Stomach smooth muscle (tissue), 2 donors: ENCODE results near the gene PSMB4.

ENCODE experiments used
- H3K27ac ChIP-seq: one replicate; pipeline ENCODE4 v1.7.0; 2013; ENCODE audit warnings: mild to moderate bottlenecking, low read length, inconsistent platforms
- H3K27me3 ChIP-seq, 2 donors: one replicate each; pipeline ENCODE4 v1.7.0; 2013; ENCODE audit warnings: low read length in 2 of 2; ENCODE audit not compliant: insufficient read depth in 2 of 2, control insufficient read depth in 1 of 2
- H3K36me3 ChIP-seq, 2 donors: one replicate each; pipeline ENCODE4 v1.7.0; 2013; ENCODE audit warnings: low read length in 2 of 2; ENCODE audit not compliant: control insufficient read depth in 2 of 2, insufficient read depth in 2 of 2
- H3K4me1 ChIP-seq: one replicate; pipeline ENCODE4 v1.7.0; 2013; ENCODE audit warnings: low read length; ENCODE audit not compliant: control insufficient read depth, insufficient read depth
- H3K4me3 ChIP-seq, 2 donors: one replicate each; pipeline ENCODE4 v1.7.0; 2013; ENCODE audit warnings: low read length in 2 of 2
- H3K9ac ChIP-seq, 2 donors: one replicate each; pipeline ENCODE4 v1.7.0; 2013; ENCODE audit warnings: low read length in 2 of 2, mild to moderate bottlenecking in 1 of 2
- H3K9me3 ChIP-seq, 2 donors: one replicate each; pipeline ENCODE4 v1.7.0; 2013; ENCODE audit warnings: low read length in 2 of 2; ENCODE audit not compliant: control insufficient read depth in 2 of 2
- donor health status: healthy.
- donor health status: Pancreatic carcinoma.

Gene PSMB4

GRCh38 chr1:151369302-151369610 is 30.1 kb upstream of the PSMB4 start:
- Histone ChIP-seq H3K27me3 (no peaks in the 10 kb centered on the region), H3K4me1 (peaks cover 34% of the 10 kb centered on the region), H3K9me3 (no peaks in the 10 kb centered on the region), H3K9ac (no peak overlapping the region), H3K27ac (no peak overlapping the region), H3K4me3 (no peak overlapping the region), H3K36me3 (peaks cover 32 to 36% of the 10 kb centered on the region in 2 donors)

GRCh38 chr1:151369621-151370048 is 29.7 kb upstream of the PSMB4 start:
- H3K27me3 ChIP-seq, result no peaks in the 10 kb centered on the region
- H3K4me1 ChIP-seq, result peaks cover 34% of the 10 kb centered on the region
- H3K9ac ChIP-seq, result no peak overlapping the region
- H3K4me3 ChIP-seq, result peak overlapping the region in 1 of 2 donors; percentile 29
- peaks cover 28 to 36% of the 10 kb centered on the region in 2 donors for H3K36me3 ChIP-seq
- peak overlapping the region; percentile 89 for H3K27ac ChIP-seq
- H3K9me3 ChIP-seq, result no peaks in the 10 kb centered on the region

GRCh38 chr1:151370211-151370911 is 29.0 kb upstream of the PSMB4 start:
- H3K4me3 ChIP-seq, result peak overlapping the region in 1 of 2 donors; percentile 55
- no peaks in the 10 kb centered on the region for H3K27me3 ChIP-seq
- no peaks in the 10 kb centered on the region for H3K9me3 ChIP-seq
- H3K27ac ChIP-seq, result peak overlapping the region; percentile 89
- peaks cover 21 to 30% of the 10 kb centered on the region in 2 donors for H3K36me3 ChIP-seq
- peaks cover 34% of the 10 kb centered on the region for H3K4me1 ChIP-seq
- no peak overlapping the region for H3K9ac ChIP-seq

- H3K9me3 ChIP-seq, result no peaks in the 10 kb centered on the region
- H3K36me3 ChIP-seq, result peaks cover 12 to 18% of the 10 kb centered on the region in 2 donors
- no peaks in the 10 kb centered on the region for H3K27me3 ChIP-seq
- peaks cover 34% of the 10 kb centered on the region for H3K4me1 ChIP-seq
- peak overlapping the region; percentile 40 to 73 for H3K9ac ChIP-seq
- H3K4me3 ChIP-seq, result peak overlapping the region; percentile 54 to 80
- H3K27ac ChIP-seq, result peak overlapping the region; percentile 89
Observed at GRCh38 chr1:151371370-151372057, 27.9 kb upstream of the PSMB4 start.

- Histone ChIP-seq H3K27ac (peak within 1 kb of the TSS; percentile 89), H3K27me3 (no peaks in the 10 kb centered on the region), H3K9me3 (no peaks in the 10 kb centered on the region), H3K9ac (peak within 1 kb of the TSS; percentile 40 to 73), H3K4me3 (peak within 1 kb of the TSS; percentile 54 to 80), H3K4me1 (peaks cover 34% of the 10 kb centered on the region), H3K36me3 (peaks cover 12 to 15% of the 10 kb centered on the region in 2 donors)
Observed at GRCh38 chr1:151372058-151372934, 27.1 kb upstream of the PSMB4 start, which contains the start of gene SELENBP1. Gene SELENBP1, minus strand, starts transcription at chr1:151372705. Its CDS starts 64 bp downstream, at chr1:151372641.

- Histone ChIP-seq H3K9ac (no peak overlapping the region), H3K27me3 (no peaks in the 10 kb centered on the region), H3K27ac (no peak overlapping the region), H3K9me3 (no peaks in the 10 kb centered on the region), H3K4me3 (no peak overlapping the region), H3K36me3 (peaks cover 6 to 8% of the 10 kb centered on the region in 2 donors), H3K4me1 (peaks cover 34% of the 10 kb centered on the region)
Observed at GRCh38 chr1:151373196-151373595, 26.2 kb upstream of the PSMB4 start.

GRCh38 chr1:151377150-151377884 is 22.1 kb upstream of the PSMB4 start:
- Histone ChIP-seq H3K27me3 (no peaks in the 10 kb centered on the region), H3K27ac (no peak overlapping the region), H3K4me3 (no peak overlapping the region), H3K36me3 (no peaks in the 10 kb centered on the region), H3K9ac (no peak overlapping the region), H3K9me3 (no peaks in the 10 kb centered on the region), H3K4me1 (peaks cover 6% of the 10 kb centered on the region)

- Histone ChIP-seq H3K4me1 (no peaks in the 10 kb centered on the region), H3K36me3 (no peaks in the 10 kb centered on the region), H3K9me3 (no peaks in the 10 kb centered on the region), H3K9ac (no peak overlapping the region), H3K4me3 (no peak overlapping the region), H3K27ac (no peak overlapping the region), H3K27me3 (no peaks in the 10 kb centered on the region)
Observed at GRCh38 chr1:151384584-151384983, 14.8 kb upstream of the PSMB4 start.

GRCh38 chr1:151386002-151386401 is 13.4 kb upstream of the PSMB4 start:
- no peaks in the 10 kb centered on the region for H3K27me3 ChIP-seq
- no peak overlapping the region for H3K27ac ChIP-seq
- H3K36me3 ChIP-seq, result no peaks in the 10 kb centered on the region
- H3K4me3 ChIP-seq, result no peak overlapping the region
- no peaks in the 10 kb centered on the region for H3K4me1 ChIP-seq
- H3K9ac ChIP-seq, result no peak overlapping the region
- H3K9me3 ChIP-seq, result no peaks in the 10 kb centered on the region
